ENCODE results near the gene TPSD1.

DNA sequence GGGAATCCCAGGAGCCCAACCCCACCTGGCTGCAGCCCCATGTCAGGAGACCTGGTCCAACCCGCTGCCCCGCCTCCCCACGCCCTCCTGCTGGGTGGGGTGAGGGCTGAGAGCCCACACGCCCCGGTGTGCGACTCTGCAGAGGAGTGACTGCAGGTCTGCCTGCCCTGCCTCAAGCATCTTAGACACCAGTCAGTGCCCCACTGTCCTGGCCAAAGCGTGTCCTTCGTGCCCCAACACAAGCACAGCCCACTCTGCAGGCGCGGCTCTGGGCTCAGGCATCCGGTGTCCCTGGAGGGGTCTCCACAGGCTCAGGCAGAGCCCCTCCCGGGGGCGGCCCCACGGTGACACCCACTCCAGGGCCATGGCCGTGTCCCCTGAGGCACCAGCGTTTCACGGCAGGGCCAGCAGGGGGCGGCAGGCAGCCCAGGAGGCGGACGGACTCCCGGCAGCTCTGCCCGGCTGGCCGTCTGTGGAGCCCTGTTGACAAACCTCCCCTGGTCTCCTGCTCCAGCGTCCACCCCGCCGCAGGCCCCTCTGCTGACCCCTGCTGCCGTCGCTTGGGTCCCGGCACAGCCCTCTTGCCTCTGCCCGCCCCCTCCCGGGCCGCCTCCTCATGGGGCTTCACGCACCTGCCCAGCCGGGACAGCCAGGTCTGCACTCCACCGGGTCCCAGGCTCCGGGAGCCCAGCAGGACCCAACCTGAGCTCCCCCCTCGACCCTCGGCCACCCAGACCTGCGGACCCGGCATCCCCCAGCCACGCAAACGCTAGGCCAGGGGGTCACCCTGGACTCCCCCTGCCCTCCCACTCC is 45.0 kb downstream of the TPSD1 start:
- TF ChIP-seq, protein P1, sequence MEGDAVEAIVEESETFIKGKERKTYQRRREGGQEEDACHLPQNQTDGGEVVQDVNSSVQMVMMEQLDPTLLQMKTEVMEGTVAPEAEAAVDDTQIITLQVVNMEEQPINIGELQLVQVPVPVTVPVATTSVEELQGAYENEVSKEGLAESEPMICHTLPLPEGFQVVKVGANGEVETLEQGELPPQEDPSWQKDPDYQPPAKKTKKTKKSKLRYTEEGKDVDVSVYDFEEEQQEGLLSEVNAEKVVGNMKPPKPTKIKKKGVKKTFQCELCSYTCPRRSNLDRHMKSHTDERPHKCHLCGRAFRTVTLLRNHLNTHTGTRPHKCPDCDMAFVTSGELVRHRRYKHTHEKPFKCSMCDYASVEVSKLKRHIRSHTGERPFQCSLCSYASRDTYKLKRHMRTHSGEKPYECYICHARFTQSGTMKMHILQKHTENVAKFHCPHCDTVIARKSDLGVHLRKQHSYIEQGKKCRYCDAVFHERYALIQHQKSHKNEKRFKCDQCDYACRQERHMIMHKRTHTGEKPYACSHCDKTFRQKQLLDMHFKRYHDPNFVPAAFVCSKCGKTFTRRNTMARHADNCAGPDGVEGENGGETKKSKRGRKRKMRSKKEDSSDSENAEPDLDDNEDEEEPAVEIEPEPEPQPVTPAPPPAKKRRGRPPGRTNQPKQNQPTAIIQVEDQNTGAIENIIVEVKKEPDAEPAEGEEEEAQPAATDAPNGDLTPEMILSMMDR (IDR thresholded peaks at IDR 0.05) = peak; percentile 23 to 58 (median 54)
- TF ChIP-seq POLR2A (IDR thresholded peaks at IDR 0.05) = no peak

Measured in uterus (tissue), 2 donors.